ENCODE results near the gene ARL15. TPM values are rescaled to one million over a fixed set of nuclear protein-coding genes. Genes with fewer than 3 reads are reported as not detected.

ARL15 gene
- total RNA-seq, 2 experiments from 2014 or later = 5.7 to 6.3 TPM

DNA sequence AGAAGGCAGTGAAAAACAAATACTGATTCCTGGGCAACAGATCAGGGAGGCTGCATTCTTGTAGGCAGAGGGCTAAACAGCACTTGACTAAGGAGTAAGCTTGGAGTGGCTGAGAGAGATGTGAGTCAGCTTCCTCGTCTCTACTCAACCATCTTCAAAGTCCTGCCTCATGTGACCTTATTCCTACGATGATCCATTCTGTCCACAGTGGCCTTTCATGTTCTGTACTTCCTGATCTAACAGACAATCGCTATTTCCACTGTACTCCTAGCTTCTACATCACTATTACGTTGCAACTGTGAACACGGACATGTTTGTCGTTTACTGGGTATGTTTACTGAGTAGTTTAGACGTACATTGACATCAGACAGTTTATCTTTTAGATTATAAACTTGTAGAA, 365.4 kb downstream of the ARL15 start:
- DNase-seq (no peak), ATAC-seq (no peak)
- no peaks in the 10 kb centered on the region for H3K27me3 Mint-ChIP-seq
- H3K9me3 Mint-ChIP-seq = no peaks in the 10 kb centered on the region
- TF ChIP-seq, protein P1, sequence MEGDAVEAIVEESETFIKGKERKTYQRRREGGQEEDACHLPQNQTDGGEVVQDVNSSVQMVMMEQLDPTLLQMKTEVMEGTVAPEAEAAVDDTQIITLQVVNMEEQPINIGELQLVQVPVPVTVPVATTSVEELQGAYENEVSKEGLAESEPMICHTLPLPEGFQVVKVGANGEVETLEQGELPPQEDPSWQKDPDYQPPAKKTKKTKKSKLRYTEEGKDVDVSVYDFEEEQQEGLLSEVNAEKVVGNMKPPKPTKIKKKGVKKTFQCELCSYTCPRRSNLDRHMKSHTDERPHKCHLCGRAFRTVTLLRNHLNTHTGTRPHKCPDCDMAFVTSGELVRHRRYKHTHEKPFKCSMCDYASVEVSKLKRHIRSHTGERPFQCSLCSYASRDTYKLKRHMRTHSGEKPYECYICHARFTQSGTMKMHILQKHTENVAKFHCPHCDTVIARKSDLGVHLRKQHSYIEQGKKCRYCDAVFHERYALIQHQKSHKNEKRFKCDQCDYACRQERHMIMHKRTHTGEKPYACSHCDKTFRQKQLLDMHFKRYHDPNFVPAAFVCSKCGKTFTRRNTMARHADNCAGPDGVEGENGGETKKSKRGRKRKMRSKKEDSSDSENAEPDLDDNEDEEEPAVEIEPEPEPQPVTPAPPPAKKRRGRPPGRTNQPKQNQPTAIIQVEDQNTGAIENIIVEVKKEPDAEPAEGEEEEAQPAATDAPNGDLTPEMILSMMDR (IDR thresholded peaks at IDR 0.05) = no peak
- peaks cover 14% of the 10 kb centered on the region for H3K36me3 Mint-ChIP-seq (ENCODE audit: low read depth)
- no peaks in the 10 kb centered on the region for H3K4me1 Mint-ChIP-seq (ENCODE audit: low read depth)
- no peak overlapping the region for H3K4me3 Mint-ChIP-seq
- intact Hi-C loops (cut with micrococcal nuclease) = no loop called here
- H3K27ac Mint-ChIP-seq = no peak overlapping the region
- POLR2A ChIA-PET = no interaction called here
- CTCF ChIA-PET = no interaction called here

- no peaks in the 10 kb centered on the region for H3K4me1 Mint-ChIP-seq (ENCODE audit: low read depth)
- no peaks in the 10 kb centered on the region for H3K27me3 Mint-ChIP-seq
- no peak for DNase-seq
- POLR2A ChIA-PET = no interaction called here
- no peak overlapping the region for H3K4me3 Mint-ChIP-seq
- no peaks in the 10 kb centered on the region for H3K9me3 Mint-ChIP-seq
- intact Hi-C loops (cut with micrococcal nuclease) = no loop called here
- H3K27ac Mint-ChIP-seq = no peak overlapping the region
- TF ChIP-seq, protein P1 (IDR thresholded peaks at IDR 0.05) = no peak
- no peak for ATAC-seq
- CTCF ChIA-PET = interaction anchor here (0.6 kb wide), 1 partner anchor 227 kb away, joined by 3 read pairs; no protein-coding TSS in a partner anchor
- peaks cover 16% of the 10 kb centered on the region for H3K36me3 Mint-ChIP-seq (ENCODE audit: low read depth)
These were observed 366.4 kb downstream of the ARL15 start for GRCh38 chr5:53943938-53944337.

DNA sequence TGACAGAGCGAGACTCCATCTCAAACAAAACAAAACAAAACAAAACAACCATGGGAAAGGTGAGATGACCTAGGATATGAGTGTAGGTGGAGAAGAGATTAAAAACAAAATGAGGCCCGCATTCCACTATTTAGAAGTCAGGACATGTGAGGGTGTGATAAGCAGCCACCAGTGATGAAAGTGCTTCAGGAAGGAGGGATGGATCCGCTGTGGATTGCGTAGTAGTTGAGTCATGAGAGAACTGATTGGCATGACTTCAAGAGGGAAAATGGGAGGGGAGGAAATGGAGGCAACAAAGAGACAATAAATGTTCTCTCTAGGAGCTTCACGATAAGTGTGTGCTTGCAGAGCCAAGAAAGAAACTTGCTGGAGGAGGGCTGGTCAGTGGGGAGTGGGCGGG, 367.6 kb downstream of the ARL15 start:
- ATAC-seq = no peak
- no peak overlapping the region for H3K4me3 Mint-ChIP-seq
- no peak for DNase-seq

DNA sequence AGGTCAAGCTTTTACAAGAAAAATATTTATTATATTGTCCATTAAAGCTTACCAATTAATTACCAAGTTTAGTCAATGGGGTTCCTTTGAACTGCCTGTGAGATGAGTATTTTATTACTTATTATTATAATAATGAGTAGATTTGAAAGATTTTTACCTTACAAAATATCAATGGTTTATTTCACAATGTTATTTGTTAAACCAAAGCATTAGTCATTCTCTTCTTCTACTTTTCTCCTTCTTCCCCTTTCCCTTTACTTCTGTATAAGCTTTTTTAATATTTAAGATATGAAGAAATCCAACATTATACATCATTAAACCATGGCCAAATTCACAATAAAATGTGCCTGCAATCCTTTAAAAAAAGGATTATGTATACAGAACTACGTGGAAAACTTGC, 369.5 kb downstream of the ARL15 start:
- H3K27ac Mint-ChIP-seq = no peak overlapping the region
- DNase-seq = no peak
- CTCF ChIA-PET = no interaction called here

More for the DNA sequence above, 367.6 kb downstream of the ARL15 start:
- TF ChIP-seq, protein P1 (IDR thresholded peaks at IDR 0.05) = no peak
- H3K27me3 Mint-ChIP-seq = no peaks in the 10 kb centered on the region
- H3K4me1 Mint-ChIP-seq (ENCODE audit: low read depth) = no peaks in the 10 kb centered on the region
- POLR2A ChIA-PET = no interaction called here
- H3K27ac Mint-ChIP-seq = no peak overlapping the region
- intact Hi-C loops (cut with micrococcal nuclease) = no loop called here
- CTCF ChIA-PET = no interaction called here
- H3K36me3 Mint-ChIP-seq (ENCODE audit: low read depth) = peaks cover 16% of the 10 kb centered on the region
- H3K9me3 Mint-ChIP-seq = no peaks in the 10 kb centered on the region

DNA sequence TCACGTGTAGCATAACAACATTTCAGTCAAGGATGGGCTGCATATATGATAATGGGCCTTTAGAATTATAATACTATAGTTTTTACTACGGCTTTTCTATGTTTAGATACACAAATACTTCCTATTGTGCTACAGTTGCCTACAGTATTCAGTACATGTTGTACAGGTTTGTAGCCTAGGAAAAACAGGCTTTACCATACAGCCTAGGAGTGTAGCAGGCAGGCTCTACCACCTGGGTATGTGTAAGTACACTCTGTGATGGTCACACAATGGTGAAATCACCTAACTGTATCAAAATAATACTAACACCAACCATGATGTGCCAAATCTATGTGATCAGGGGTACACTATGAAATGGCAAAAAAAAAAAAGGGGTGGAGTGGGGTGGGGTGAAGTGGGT, 372.9 kb downstream of the ARL15 start:
- H3K36me3 Mint-ChIP-seq (ENCODE audit: low read depth) = peaks cover 4% of the 10 kb centered on the region
- CTCF ChIA-PET = no interaction called here
- ATAC-seq = no peak

More for the DNA sequence above, 369.5 kb downstream of the ARL15 start:
- TF ChIP-seq, protein P1 (IDR thresholded peaks at IDR 0.05) = no peak
- Mint-ChIP-seq H3K27me3 (no peaks in the 10 kb centered on the region), H3K9me3 (no peaks in the 10 kb centered on the region), H3K36me3 (ENCODE audit: low read depth) (peaks cover 13% of the 10 kb centered on the region), H3K4me1 (ENCODE audit: low read depth) (no peaks in the 10 kb centered on the region), H3K4me3 (no peak overlapping the region)
- intact Hi-C loops (cut with micrococcal nuclease) = no loop called here
- no peak for ATAC-seq
- POLR2A ChIA-PET = no interaction called here

More for the DNA sequence above, 372.9 kb downstream of the ARL15 start:
- Mint-ChIP-seq H3K27ac (no peak overlapping the region), H3K4me1 (ENCODE audit: low read depth) (no peaks in the 10 kb centered on the region), H3K4me3 (no peak overlapping the region), H3K27me3 (no peaks in the 10 kb centered on the region), H3K9me3 (no peaks in the 10 kb centered on the region)
- no peak for DNase-seq
- POLR2A ChIA-PET = no interaction called here
- intact Hi-C loops (cut with micrococcal nuclease) = no loop called here
- TF ChIP-seq, protein P1 (IDR thresholded peaks at IDR 0.05) = no peak

Measured in activated CD8-positive, alpha-beta T cell treated with anti-CD3 and anti-CD28 coated beads for 36 hours (primary cell).